22Rv1 (cell line): ENCODE results near the gene RPL7L1.

Experiments
- H3K27ac ChIP-seq: fragments of 450-650 bp; 2 replicates; pipeline ENCODE4 v1.5.1; 2017
- CTCF ChIP-seq: fragments of 450-650 bp; IDR thresholded peaks from 2 replicates; pipeline ENCODE4 v1.5.1; 2017; ENCODE audit warnings: mild to moderate bottlenecking
- ZFX ChIP-seq: fragments of 450-650 bp; IDR thresholded peaks from 2 replicates; pipeline ENCODE4 v1.6.1; 2017; ENCODE audit warnings: antibody characterized with exemption, borderline replicate concordance

Gene RPL7L1

GRCh38 chr6:42909835-42910234 is 30.4 kb downstream of the RPL7L1 start:
- H3K27ac ChIP-seq, result no peak overlapping the region
- TF ChIP-seq ZFX (no peak), CTCF (no peak)

- H3K27ac ChIP-seq, result no peak overlapping the region
- TF ChIP-seq CTCF (0 out of 2 replicates have a peak, but pooled peaks have one; percentile 11), ZFX (no peak)
These were observed 32.0 kb downstream of the RPL7L1 start for GRCh38 chr6:42911171-42912021.

GRCh38 chr6:42914546-42914945 is 35.1 kb downstream of the RPL7L1 start:
- H3K27ac ChIP-seq, result no peak overlapping the region
- TF ChIP-seq CTCF (no peak), ZFX (no peak)

- H3K27ac ChIP-seq, result no peak within 1 kb of the TSS
- TF ChIP-seq ZFX, result no peak
- TF ChIP-seq CTCF, result no peak
These were observed 36.3 kb downstream of the RPL7L1 start, which contains the start of gene PTCRA for GRCh38 chr6:42915732-42916131. PTCRA (plus strand) TSS chr6:42916053; CDS start chr6:42916070, 17 bp downstream.

- H3K27ac ChIP-seq, result no peak overlapping the region
- TF ChIP-seq ZFX (no peak), CTCF (no peak)
These were observed 36.9 kb downstream of the RPL7L1 start for GRCh38 chr6:42916288-42916687.

GRCh38 chr6:42921801-42922200 is 42.4 kb downstream of the RPL7L1 start:
- no peak overlapping the region for H3K27ac ChIP-seq
- TF ChIP-seq ZFX, result no peak

- TF ChIP-seq CTCF, result no peak
- no peak for TF ChIP-seq ZFX
- H3K27ac ChIP-seq, result no peak overlapping the region
These were observed 44.2 kb downstream of the RPL7L1 start for GRCh38 chr6:42923666-42924065.
